ENCODE results near the gene DDX3X. TPM values are rescaled to one million over a fixed set of nuclear protein-coding genes. Genes with fewer than 3 reads are reported as not detected.

DDX3X gene
- total and polyA plus RNA-seq, 2 donors (not counting 1 experiment from before 2014, with no cell fraction given): 97.6 to 216 TPM

DNA sequence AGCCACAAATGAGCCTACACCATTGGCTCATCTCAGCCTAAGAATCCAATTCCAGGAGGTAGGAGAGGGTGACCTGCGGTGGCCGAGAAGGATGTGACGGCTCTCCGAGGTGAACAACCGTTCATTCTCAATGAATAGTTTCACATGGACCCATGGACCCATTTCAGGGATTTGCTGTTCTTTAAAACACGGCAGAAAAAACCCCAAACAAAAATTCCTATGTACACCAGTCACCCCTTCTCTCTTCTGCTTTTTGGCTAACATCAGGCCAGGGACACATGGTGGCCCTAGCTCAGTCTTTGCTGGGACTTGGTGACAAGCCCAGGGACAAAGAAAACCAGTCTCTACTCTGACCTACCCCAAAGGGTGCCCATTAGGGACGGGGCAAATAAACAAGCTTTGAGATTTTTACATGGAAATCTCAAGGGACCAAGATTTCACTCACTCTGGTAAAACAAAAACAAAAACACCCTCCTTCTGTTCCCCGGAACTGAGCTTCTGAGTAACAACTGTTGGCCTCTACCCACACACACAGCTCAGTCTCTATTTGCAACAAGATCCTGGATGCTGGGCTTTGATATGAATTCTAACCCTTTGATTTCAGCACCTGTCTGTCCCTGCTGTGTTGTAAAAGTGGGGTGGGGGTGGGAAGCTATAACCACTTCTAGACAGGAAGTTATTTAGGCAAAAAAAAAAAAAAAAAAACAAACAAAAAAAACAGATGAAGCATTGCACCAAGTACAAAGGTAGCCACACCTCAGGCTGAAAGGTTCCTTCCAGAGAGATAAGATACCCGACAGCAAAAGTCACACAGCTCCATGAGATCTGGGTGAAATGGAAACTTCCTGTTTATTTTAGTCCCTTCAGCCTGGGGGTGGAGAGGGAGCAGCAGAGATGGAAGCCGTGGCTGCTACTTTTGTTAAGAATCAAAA lies 49.0 kb downstream of the DDX3X start:
- TF ChIP-seq CTCF (conservative IDR thresholded peaks at IDR 0.05 in 1 of 2, IDR thresholded peaks at IDR 0.05 in 1 of 2; ENCODE audit: low read depth in 1 of 2, low read length in 2 of 2) (no peak), EZH2 (IDR thresholded peaks at IDR 0.05; ENCODE audit: low read length, missing control alignments) (no peak)
- peak; percentile 33 to 63 for DNase-seq (ENCODE audit: low read depth in 2 of 2)
- H3K27ac ChIP-seq (ENCODE audit: insufficient read depth, low read length): peak overlapping the region; percentile 67

DNA sequence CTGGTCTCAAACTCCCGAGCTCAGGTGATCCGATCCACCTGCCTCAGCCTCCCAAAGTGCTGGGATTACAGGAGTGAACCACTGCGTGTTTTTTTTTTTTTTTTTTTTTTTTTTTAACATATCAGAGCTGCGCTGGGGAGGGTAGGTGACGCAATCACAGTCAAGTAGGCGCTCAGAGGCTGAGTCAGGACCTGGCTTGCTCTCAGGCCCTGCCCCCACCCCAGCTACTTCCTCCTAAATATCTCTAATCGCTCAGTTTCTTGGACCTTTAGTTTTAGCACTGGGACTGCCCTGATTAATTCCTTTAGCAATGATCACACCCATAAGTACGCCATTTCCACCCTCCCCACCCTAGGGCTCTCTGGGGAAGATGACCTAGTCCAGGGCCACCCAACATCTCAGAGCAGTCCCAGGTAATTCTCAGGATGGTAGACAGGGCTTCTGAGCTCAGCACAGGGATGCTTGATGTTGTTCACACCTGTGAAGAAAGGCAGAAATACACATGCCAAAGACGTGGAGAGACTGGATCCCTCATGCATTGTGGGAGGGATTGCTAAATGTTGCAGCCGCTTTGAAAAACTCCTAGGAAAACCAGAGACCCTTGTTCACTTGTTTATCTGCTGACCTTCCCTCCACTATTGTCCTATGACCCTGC lies 50.2 kb downstream of the DDX3X start:
- Histone ChIP-seq H3K36me3 (ENCODE audit: control insufficient read depth, insufficient read depth, low read length) (no peaks in the 10 kb centered on the region), H3K27me3 (ENCODE audit: control insufficient read depth, insufficient read depth, low read length) (no peaks in the 10 kb centered on the region), H3K9me3 (ENCODE audit: control insufficient read depth, insufficient read depth, low read depth, low read length) (no peaks in the 10 kb centered on the region), H3K4me2 (ENCODE audit: extremely low read depth, insufficient read depth, low read length) (peak overlapping the region; percentile 25), H4K20me1 (ENCODE audit: control insufficient read depth, extremely low read depth, insufficient read depth, low read length) (no peaks in the 10 kb centered on the region), H3K4me3 (replicated peaks in 1 of 4; ENCODE audit: control extremely low read depth in 1 of 4, insufficient read depth in 1 of 4, low read depth in 3 of 4, low read length in 4 of 4) (no peak overlapping the region), H3K27ac (ENCODE audit: insufficient read depth, low read length) (peak overlapping the region; percentile 67), H3K9ac (ENCODE audit: insufficient read depth, low read length) (no peak overlapping the region), H3K79me2 (ENCODE audit: control insufficient read depth, insufficient read depth, low read length) (no peaks in the 10 kb centered on the region), H2AFZ (ENCODE audit: low read length) (no peak overlapping the region), H3K4me1 (ENCODE audit: control insufficient read depth, extremely low read depth, insufficient read depth, low read length) (peaks cover 4% of the 10 kb centered on the region)
- no peak for TF ChIP-seq CTCF (conservative IDR thresholded peaks at IDR 0.05 in 1 of 2, IDR thresholded peaks at IDR 0.05 in 1 of 2; ENCODE audit: low read depth in 1 of 2, low read length in 2 of 2)
- no peak for TF ChIP-seq EZH2 (IDR thresholded peaks at IDR 0.05; ENCODE audit: low read length, missing control alignments)
- peak; percentile 79 to 92 for DNase-seq (ENCODE audit: low read depth in 2 of 2)

More for the DNA sequence above, 49.0 kb downstream of the DDX3X start:
- Histone ChIP-seq H3K9ac (ENCODE audit: insufficient read depth, low read length) (no peak overlapping the region), H3K27me3 (ENCODE audit: control insufficient read depth, insufficient read depth, low read length) (no peaks in the 10 kb centered on the region), H3K79me2 (ENCODE audit: control insufficient read depth, insufficient read depth, low read length) (no peaks in the 10 kb centered on the region), H2AFZ (ENCODE audit: low read length) (peak overlapping the region; percentile 21), H4K20me1 (ENCODE audit: control insufficient read depth, extremely low read depth, insufficient read depth, low read length) (no peaks in the 10 kb centered on the region), H3K4me3 (replicated peaks in 1 of 4; ENCODE audit: control extremely low read depth in 1 of 4, insufficient read depth in 1 of 4, low read depth in 3 of 4, low read length in 4 of 4) (no peak overlapping the region), H3K9me3 (ENCODE audit: control insufficient read depth, insufficient read depth, low read depth, low read length) (no peaks in the 10 kb centered on the region), H3K36me3 (ENCODE audit: control insufficient read depth, insufficient read depth, low read length) (no peaks in the 10 kb centered on the region), H3K4me2 (ENCODE audit: extremely low read depth, insufficient read depth, low read length) (no peak overlapping the region), H3K4me1 (ENCODE audit: control insufficient read depth, extremely low read depth, insufficient read depth, low read length) (peaks cover 4% of the 10 kb centered on the region)

Measured in fibroblast of lung (primary cell).